ENCODE data around the gene TBC1D4. TPM values are rescaled to one million over a fixed set of nuclear protein-coding genes. Genes with fewer than 3 reads are reported as not detected.

Gene TBC1D4
- total and polyA plus RNA-seq, 2 donors from 2014 or later: 14.7 to 51.8 TPM

DNA sequence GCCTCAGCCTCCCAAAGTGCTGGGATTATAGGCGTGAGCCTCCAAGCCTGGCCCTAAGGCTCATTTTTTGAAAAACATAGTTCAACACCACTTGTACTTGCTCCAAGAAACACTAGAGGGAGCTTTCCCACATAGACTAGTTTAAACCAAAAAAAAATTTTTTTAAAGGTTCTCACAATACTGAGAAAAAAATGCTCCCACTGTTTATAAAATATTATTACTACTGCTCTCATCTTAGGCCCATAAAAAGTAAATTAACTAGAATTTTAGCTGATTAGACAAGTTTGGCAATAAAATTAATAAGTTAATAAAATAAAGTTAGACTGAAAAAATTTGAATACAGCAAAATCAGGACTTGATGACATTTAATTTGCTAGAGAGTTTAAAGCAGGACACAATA lies 109.5 kb downstream of the TBC1D4 start:
- FAIRE-seq (peak; percentile 77), DNase-seq (peak in 2 of 5 donors; percentile 65 to 82)
- TF ChIP-seq, protein P1, sequence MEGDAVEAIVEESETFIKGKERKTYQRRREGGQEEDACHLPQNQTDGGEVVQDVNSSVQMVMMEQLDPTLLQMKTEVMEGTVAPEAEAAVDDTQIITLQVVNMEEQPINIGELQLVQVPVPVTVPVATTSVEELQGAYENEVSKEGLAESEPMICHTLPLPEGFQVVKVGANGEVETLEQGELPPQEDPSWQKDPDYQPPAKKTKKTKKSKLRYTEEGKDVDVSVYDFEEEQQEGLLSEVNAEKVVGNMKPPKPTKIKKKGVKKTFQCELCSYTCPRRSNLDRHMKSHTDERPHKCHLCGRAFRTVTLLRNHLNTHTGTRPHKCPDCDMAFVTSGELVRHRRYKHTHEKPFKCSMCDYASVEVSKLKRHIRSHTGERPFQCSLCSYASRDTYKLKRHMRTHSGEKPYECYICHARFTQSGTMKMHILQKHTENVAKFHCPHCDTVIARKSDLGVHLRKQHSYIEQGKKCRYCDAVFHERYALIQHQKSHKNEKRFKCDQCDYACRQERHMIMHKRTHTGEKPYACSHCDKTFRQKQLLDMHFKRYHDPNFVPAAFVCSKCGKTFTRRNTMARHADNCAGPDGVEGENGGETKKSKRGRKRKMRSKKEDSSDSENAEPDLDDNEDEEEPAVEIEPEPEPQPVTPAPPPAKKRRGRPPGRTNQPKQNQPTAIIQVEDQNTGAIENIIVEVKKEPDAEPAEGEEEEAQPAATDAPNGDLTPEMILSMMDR (IDR thresholded peaks at IDR 0.05; ENCODE audit: borderline replicate concordance, extremely low read depth, insufficient read depth): peak; percentile 66
- H3K9ac ChIP-seq (ENCODE audit: low read length in 3 of 3): peak overlapping the region in 1 of 3 donors; percentile 12
- no peaks in the 10 kb centered on the region for H3K36me3 ChIP-seq (ENCODE audit: control insufficient read depth in 2 of 3, insufficient read depth in 3 of 3, low read length in 3 of 3)
- peaks cover 0 to 20% (median 4%) of the 10 kb centered on the region in 3 donors for H3K4me1 ChIP-seq (ENCODE audit: control insufficient read depth in 2 of 3, insufficient read depth in 2 of 3, low read depth in 1 of 3, low read length in 3 of 3)
- intact Hi-C loops (cut with DNase I): loop anchor here (10.0 kb wide), 1 partner anchor 112 kb away; the partner anchor contains the start of gene TBC1D4
- no peaks in the 10 kb centered on the region for H3K27me3 ChIP-seq (ENCODE audit: control insufficient read depth, insufficient read depth, low read length)
- H3K4me3 ChIP-seq (ENCODE audit: low read length in 3 of 3): no peak overlapping the region
- H3K9me3 ChIP-seq (ENCODE audit: control insufficient read depth in 2 of 3, insufficient read depth in 1 of 3, low read length in 3 of 3): no peaks in the 10 kb centered on the region
- no peak overlapping the region for H3K27ac ChIP-seq (ENCODE audit: low read depth in 2 of 2, low read length in 2 of 2)

DNA sequence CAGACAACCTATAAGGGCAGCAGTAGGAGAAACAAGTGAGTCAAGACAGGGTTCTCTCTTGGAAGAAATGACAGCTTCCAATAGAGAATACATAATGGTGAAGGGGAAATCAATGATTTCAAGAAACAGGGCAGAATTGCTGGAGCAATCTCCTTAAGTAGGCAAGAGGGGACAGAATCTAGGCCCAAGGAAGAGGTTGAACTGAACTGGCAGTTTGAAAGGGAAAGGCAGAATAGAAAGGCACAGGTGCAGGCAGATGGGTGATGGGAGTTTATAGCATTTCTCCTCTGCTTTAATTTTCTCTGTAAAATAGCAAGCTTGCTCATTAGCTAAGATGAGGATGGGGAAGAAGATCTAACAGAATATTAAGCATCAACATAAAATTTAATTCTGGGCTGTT lies 110.8 kb downstream of the TBC1D4 start:
- Histone ChIP-seq H3K27ac (ENCODE audit: low read depth in 2 of 2, low read length in 2 of 2) (no peak overlapping the region), H3K36me3 (ENCODE audit: control insufficient read depth in 2 of 3, insufficient read depth in 3 of 3, low read length in 3 of 3) (no peaks in the 10 kb centered on the region), H3K4me3 (ENCODE audit: low read length in 3 of 3) (no peak overlapping the region), H3K9ac (ENCODE audit: low read length in 3 of 3) (no peak overlapping the region), H3K4me1 (ENCODE audit: control insufficient read depth in 2 of 3, insufficient read depth in 2 of 3, low read depth in 1 of 3, low read length in 3 of 3) (peaks cover 0 to 20% (median 4%) of the 10 kb centered on the region in 3 donors), H3K27me3 (ENCODE audit: control insufficient read depth, insufficient read depth, low read length) (no peaks in the 10 kb centered on the region), H3K9me3 (ENCODE audit: control insufficient read depth in 2 of 3, insufficient read depth in 1 of 3, low read length in 3 of 3) (no peaks in the 10 kb centered on the region)
- DNase-seq (no peak), FAIRE-seq (no peak)
- TF ChIP-seq, protein P1 (IDR thresholded peaks at IDR 0.05; ENCODE audit: borderline replicate concordance, extremely low read depth, insufficient read depth): no peak
- intact Hi-C loops (cut with DNase I): loop anchor here (10.0 kb wide), 1 partner anchor 114 kb away; the partner anchor contains the start of gene TBC1D4

DNA sequence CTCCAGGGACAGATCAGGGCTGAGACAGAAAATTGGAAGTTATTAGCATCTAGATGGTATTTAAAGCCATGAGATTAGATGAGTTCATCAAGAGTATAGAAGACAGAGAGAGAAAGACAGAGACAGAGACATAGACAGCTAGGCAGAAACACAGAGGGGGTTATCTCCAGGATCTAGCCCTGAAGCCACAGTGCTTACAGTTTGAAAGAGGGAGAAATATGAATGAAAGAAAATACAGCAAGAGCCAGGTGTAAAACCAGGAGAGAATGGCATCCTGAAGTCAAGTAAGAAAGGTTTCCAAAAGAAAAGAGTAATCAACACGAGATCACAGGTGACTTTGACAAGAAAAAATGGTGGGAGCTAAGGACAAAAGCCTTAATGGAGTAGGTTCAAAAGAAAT lies 111.2 kb downstream of the TBC1D4 start:
- TF ChIP-seq, protein P1 (IDR thresholded peaks at IDR 0.05; ENCODE audit: borderline replicate concordance, extremely low read depth, insufficient read depth): no peak
- DNase-seq (no peak), FAIRE-seq (no peak)
- Histone ChIP-seq H3K4me1 (ENCODE audit: control insufficient read depth in 2 of 3, insufficient read depth in 2 of 3, low read depth in 1 of 3, low read length in 3 of 3) (peaks cover 0 to 22% (median 7%) of the 10 kb centered on the region in 3 donors), H3K9ac (ENCODE audit: low read length in 3 of 3) (no peak overlapping the region), H3K4me3 (ENCODE audit: low read length in 3 of 3) (no peak overlapping the region), H3K27me3 (ENCODE audit: control insufficient read depth, insufficient read depth, low read length) (no peaks in the 10 kb centered on the region), H3K36me3 (ENCODE audit: control insufficient read depth in 2 of 3, insufficient read depth in 3 of 3, low read length in 3 of 3) (no peaks in the 10 kb centered on the region), H3K27ac (ENCODE audit: low read depth in 2 of 2, low read length in 2 of 2) (no peak overlapping the region), H3K9me3 (ENCODE audit: control insufficient read depth in 2 of 3, insufficient read depth in 1 of 3, low read length in 3 of 3) (no peaks in the 10 kb centered on the region)
- intact Hi-C loops (cut with DNase I): loop anchor here (10.0 kb wide), 1 partner anchor 114 kb away; the partner anchor contains the start of gene TBC1D4

DNA sequence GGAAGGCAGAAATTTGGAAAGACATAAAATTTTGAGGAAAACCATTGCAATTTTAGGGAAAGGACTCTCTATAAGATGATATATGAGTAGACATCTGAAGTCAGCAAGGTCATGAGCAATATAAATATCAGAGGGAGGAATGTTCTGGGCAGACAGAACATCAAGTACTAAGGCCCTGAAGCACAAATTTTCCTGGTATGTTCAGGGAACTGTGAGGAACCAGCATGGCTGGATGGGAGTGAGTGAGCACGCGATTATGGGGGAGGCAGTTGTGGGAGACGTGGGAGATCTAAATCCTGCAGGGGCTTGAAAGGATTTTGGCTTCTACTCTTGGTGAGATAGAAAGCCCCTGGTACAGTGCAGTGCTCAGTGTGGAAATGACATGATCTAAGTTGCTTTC lies 112.0 kb downstream of the TBC1D4 start:
- Histone ChIP-seq H3K9me3 (ENCODE audit: control insufficient read depth in 2 of 3, insufficient read depth in 1 of 3, low read length in 3 of 3) (no peaks in the 10 kb centered on the region), H3K4me3 (ENCODE audit: low read length in 3 of 3) (no peak overlapping the region), H3K27ac (ENCODE audit: low read depth in 2 of 2, low read length in 2 of 2) (no peak overlapping the region), H3K27me3 (ENCODE audit: control insufficient read depth, insufficient read depth, low read length) (no peaks in the 10 kb centered on the region), H3K9ac (ENCODE audit: low read length in 3 of 3) (no peak overlapping the region), H3K36me3 (ENCODE audit: control insufficient read depth in 2 of 3, insufficient read depth in 3 of 3, low read length in 3 of 3) (no peaks in the 10 kb centered on the region), H3K4me1 (ENCODE audit: control insufficient read depth in 2 of 3, insufficient read depth in 2 of 3, low read depth in 1 of 3, low read length in 3 of 3) (peaks cover 0 to 27% (median 7%) of the 10 kb centered on the region in 3 donors)
- TF ChIP-seq, protein P1 (IDR thresholded peaks at IDR 0.05; ENCODE audit: borderline replicate concordance, extremely low read depth, insufficient read depth): no peak
- FAIRE-seq (no peak), DNase-seq (peak in 2 of 5 donors; percentile 18 to 46)
- intact Hi-C loops (cut with DNase I): loop anchor here (10.0 kb wide), 1 partner anchor 115 kb away; the partner anchor contains the start of gene TBC1D4
